Peyer's patch (tissue), 4 donors: ENCODE measurements around the gene ITPR1.

Experiments
- POLR2A ChIP-seq, 2 donors: fragments of 450-650 bp; IDR thresholded peaks; one replicate each; pipeline ENCODE4 v1.5.1; 2017; ENCODE audit warnings: antibody characterized with exemption in 2 of 2, mild to moderate bottlenecking in 2 of 2, moderate library complexity in 2 of 2
- TF ChIP-seq, protein P1 (sequence below), 6 experiments: fragments of 450-650 bp in 4 of 6; fragments of 200-600 bp in 2 of 6; sonication (generic) in 1 of 6; IDR thresholded peaks; one replicate each; pipeline ENCODE4 v1.5.1; 2017 to 2019; ENCODE audit warnings: antibody characterized with exemption in 6 of 6, mild to moderate bottlenecking in 3 of 6, moderate library complexity in 1 of 6

DNA sequence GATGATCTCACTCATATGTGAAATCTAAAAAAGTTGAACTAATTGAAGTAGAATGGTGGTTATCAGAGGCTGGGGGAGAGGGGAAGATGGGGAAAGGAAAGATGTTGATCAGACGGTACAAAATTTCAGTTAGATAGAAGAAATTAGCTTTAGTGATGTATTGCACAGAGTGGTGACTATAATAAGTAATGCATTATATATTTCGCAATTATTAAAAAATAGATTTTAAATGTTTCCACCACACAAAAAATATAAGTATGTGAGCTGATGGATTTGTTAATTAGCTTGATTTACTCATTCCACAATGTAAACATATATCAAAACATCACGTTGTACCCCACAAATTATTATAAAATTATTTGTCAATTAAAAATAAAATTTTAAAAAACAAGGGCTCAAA is 34.2 kb upstream of the ITPR1 start:
- no peak for TF ChIP-seq POLR2A (IDR thresholded peaks at IDR 0.05)
- TF ChIP-seq, protein P1, sequence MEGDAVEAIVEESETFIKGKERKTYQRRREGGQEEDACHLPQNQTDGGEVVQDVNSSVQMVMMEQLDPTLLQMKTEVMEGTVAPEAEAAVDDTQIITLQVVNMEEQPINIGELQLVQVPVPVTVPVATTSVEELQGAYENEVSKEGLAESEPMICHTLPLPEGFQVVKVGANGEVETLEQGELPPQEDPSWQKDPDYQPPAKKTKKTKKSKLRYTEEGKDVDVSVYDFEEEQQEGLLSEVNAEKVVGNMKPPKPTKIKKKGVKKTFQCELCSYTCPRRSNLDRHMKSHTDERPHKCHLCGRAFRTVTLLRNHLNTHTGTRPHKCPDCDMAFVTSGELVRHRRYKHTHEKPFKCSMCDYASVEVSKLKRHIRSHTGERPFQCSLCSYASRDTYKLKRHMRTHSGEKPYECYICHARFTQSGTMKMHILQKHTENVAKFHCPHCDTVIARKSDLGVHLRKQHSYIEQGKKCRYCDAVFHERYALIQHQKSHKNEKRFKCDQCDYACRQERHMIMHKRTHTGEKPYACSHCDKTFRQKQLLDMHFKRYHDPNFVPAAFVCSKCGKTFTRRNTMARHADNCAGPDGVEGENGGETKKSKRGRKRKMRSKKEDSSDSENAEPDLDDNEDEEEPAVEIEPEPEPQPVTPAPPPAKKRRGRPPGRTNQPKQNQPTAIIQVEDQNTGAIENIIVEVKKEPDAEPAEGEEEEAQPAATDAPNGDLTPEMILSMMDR (IDR thresholded peaks at IDR 0.05) = no peak
